ENCODE measurements around the gene HPS4. TPM values are rescaled to one million over a fixed set of nuclear protein-coding genes. Genes with fewer than 3 reads are reported as not detected.
"Not testable (repeated sequence)": the region's sequence is repeated elsewhere in the genome, so short reads cannot be mapped to it uniquely, and the experiment has no call there.

The HPS4 gene
- 10 to 100 TPM; 36.8 to 38.6 TPM for total RNA-seq

DNA sequence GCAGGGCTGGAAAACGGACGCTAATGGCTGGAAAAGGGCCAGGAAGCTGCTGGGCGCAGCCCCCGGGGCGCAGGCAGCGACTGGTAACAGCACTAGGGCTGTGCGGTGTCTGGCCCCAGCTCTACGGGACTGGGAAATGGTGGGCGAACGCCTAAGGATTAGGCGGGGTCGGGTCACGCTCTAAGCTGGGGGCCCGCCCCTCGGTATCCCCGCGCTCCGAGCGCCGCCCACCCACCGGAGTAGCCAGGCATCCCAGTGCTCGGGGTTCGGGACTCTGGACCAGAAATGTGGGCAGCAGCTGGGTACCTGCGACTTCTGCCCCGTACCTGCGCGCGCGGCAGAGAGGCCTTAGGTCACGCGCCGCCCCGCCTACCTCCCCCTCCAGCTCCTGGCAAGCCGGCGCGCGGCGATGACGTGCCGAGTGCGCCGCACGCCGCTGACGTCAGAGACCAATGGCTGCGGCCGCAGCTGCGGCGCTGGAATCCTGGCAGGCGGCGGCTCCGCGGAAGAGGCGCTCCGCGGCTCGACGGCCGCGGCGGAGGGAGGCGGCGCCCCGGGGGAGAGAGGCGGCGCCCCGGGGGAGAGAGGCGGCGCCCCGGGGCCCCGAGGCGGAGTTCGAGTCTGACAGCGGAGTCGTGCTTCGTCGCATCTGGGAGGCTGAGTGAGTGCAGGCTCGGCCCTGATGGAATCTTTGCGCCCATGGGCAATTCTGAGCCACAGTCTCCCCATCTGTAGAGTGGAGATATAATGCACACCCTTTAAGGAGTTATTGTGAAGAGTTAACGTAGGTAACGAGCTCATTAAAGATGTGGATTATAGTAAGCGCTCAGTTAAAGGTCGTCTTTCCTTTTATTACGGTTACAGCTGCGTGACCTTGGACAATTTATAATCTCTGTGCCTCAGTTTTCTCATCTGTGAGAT is at the start of gene HPS4, which contains the start of gene SRRD:
TSS of gene HPS4 (minus strand) at position 345 of the 921 bp plus-strand sequence. CDS start 2,021 bp downstream, outside the sequence.
TSS of gene SRRD (plus strand) at position 439 of the 921 bp plus-strand sequence. CDS start at position 453, 14 bp downstream.
- CTCF ChIA-PET: interaction anchor here (0.6 to 4.1 kb wide), 11 partner anchors 10 to 182 kb away, joined by 3 to 17 read pairs (median 3); partner anchors contain the start of genes ASPHD2 and MIAT
- POLR2A ChIA-PET: interaction anchor here (0.6 to 3.4 kb wide), 12 partner anchors 9 to 190 kb away, joined by 3 to 18 read pairs (median 4); no protein-coding TSS in a partner anchor

- POLR2A ChIA-PET: no interaction called here
- CTCF ChIA-PET: no interaction called here
Measured at GRCh38 chr22:26529345-26529744, 45.8 kb upstream of the HPS4 start.

DNA sequence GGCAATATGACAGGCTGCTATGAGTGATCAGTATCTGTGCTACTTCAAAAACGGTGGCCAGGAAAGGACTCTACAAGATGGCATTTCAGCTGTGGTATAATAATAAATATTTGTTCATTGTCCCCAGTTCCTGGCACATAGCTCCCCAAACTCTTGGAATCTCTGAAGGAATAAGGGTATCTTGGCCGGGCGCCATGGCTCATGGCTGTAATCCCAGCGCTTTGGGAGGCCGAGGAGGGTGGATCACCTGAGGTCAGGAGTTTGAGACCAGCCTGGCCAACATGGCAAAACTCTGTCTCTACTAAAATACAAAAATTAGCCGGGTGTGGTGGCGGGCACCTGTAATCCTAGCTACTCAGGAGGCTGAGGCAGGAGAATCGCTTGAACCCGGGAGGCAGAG is 44.9 kb upstream of the HPS4 start:
- CTCF ChIA-PET, POLR2A ChIA-PET: not testable (repeated sequence)

DNA sequence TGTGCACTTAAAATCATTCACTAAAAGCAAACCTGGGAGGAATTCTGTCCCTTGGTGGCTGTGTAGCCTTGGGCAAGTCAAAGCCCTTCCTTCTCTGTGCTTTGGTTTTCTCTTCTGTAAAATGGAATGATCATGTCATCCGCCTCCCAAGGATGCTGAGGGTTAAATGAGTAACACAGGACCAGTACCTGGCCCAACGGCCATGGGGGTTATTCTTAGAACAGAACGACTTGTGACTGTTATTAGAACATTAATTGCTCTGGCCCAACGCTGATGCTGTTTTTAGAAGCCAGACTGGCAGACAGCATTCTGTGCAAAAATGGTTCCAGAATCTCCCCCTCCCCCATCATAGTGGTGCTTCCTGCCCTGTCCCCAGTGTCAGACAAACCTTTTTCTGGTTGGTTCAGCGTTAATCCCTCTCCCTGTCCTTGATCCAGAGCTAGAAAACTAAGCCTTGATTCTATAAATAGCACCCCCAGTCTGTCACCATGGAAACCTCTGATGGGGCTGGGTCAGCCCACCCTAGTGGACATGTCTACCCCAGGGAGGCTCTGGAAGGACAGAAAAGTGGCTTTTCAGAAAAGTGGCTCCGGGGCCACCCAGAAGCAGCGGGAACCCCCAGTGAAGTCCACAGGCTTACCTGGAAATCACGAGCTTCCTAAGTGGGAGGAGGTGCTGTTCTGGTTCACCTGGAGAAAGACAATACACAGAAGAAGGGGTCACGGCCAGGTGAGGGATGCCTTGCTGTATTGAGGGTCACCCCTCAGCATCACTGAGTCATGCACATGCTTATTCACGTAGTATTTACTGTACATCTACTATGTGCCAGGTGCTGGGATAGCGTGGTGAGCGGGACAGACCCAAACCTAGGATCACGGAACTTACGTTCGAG is 44.2 kb upstream of the HPS4 start:
- ChIA-PET POLR2A (no interaction called here), CTCF (interaction anchor here (1.0 kb wide), 1 partner anchor 52 kb away, joined by 3 read pairs; no protein-coding TSS in a partner anchor)

DNA sequence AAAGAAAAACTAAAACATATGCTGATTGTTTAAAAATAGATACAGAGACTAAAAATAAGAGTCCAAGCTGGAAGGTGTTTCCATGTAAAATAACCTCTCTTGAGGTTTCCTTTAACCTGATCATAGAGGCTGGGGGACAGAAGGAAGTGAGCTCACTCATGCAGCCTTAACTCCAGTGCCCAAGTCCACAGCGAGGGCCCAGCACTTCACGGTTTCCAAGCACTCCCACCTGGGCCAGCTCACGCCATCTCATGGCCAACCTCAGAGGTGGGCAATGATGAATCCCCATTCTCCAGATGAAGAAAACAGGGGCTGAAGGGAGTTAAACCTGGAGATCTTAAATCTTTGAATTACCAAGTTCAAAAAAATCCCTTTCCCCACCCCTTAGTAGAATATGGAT is 43.6 kb upstream of the HPS4 start:
- ChIA-PET POLR2A (no interaction called here), CTCF (interaction anchor here (1.0 kb wide), 1 partner anchor 51 kb away, joined by 3 read pairs; no protein-coding TSS in a partner anchor)

DNA sequence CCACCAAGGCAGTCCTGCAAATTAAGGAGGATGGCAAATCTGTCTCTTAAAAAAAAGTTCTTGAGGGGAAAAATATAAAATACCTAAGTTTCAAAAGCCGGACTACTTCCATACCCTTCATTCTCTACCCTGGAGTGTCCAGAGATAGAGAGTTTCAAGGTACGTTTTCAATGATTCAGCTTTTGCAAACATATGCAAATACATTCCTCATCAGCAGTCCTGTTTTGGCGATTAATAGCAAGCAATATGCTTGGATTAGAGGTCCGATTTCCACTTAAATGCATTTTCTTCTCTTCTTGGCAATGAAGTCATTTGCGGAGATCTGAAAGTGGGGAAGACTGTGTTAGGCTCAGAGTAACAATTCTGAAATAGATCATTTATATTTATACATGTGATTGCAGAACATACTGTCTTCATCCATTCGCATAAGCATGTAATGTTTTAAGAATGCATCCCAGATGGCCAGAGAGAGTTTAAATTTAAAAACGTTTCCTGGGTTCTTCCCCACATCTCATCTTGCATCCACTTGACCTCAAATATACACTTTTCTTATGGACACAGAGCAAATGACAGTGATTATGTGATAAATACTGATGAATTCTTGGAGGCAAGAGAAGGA is 42.5 kb upstream of the HPS4 start:
- ChIA-PET CTCF (no interaction called here), POLR2A (no interaction called here)

DNA sequence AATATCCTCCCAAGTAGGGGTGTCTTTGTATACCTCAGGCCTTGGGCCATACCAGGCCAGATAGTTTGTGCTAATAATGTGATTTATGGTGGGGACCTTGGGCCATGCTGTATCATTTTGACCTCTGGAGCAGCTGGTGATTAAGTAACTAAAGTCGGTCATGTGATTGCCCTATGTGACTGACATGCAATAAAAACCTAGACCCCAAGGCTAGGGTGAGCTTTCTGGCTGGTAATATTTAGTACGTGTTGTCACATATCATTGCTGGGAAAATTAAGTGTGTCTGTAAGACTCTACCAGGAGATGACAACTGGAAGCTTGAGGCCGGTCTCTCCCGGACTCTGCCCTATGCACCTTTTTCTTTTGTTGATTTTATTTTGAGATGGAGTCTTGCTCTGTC is 41.3 kb upstream of the HPS4 start:
- POLR2A ChIA-PET: interaction anchor here (0.6 kb wide), 1 partner anchor 39 kb away, joined by 3 read pairs; no protein-coding TSS in a partner anchor
- CTCF ChIA-PET: no interaction called here

DNA sequence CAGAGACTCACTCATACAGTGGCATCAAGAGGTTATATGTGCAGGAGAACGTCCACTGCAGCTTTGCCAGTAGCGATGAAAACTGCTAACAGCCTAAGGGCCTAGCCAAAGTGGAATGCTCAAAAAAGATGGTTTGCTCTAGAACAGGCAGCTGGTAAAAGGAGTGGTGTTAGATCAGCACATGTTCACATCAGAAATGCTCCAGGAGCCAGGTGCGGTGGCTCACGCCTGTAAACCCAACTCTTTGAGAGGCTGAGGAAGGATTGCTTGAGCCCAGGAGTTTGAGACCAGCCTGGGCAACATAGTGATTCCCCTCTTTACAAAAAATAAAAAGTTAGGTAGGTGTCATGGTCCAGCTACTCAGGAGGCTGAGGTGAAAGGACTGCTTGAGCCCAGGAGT is 39.0 kb upstream of the HPS4 start:
- CTCF ChIA-PET: no interaction called here
- POLR2A ChIA-PET: no interaction called here

DNA sequence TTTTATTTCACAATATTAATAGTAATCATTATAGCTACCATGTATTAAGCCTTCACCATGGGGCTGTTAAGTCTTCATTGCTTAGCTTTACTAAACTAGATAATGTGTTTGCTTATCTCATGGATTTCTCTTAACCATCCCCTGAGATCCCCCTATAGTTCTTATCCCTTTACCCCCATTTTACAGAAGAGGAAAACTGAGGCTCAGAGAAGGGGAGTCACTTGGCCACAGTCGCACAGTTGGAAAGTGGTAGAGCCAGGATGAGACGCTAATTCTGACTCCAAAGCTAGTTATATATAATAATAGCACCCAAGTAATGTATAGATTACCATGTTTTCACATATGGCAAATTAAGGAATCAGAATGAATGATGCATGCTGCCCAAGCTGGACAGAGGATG is 38.4 kb upstream of the HPS4 start:
- ChIA-PET POLR2A (no interaction called here), CTCF (no interaction called here)

GRCh38 chr22:26517429-26517828 is 33.8 kb upstream of the HPS4 start:
- CTCF ChIA-PET: interaction anchor here (0.6 kb wide), 1 partner anchor 47 kb away, joined by 3 read pairs; no protein-coding TSS in a partner anchor
- POLR2A ChIA-PET: no interaction called here

- CTCF ChIA-PET: interaction anchor here (0.7 to 2.1 kb wide), 2 partner anchors 8 to 14 kb away, joined by 4 to 8 read pairs; no protein-coding TSS in a partner anchor
- POLR2A ChIA-PET: interaction anchor here (0.7 kb wide), 1 partner anchor 10 kb away, joined by 15 read pairs; no protein-coding TSS in a partner anchor
Measured at GRCh38 chr22:26516503-26516902, 32.9 kb upstream of the HPS4 start.

GRCh38 chr22:26515931-26516330 is 32.3 kb upstream of the HPS4 start:
- CTCF ChIA-PET: interaction anchor here (0.7 to 2.1 kb wide), 2 partner anchors 8 to 13 kb away, joined by 4 to 8 read pairs; no protein-coding TSS in a partner anchor
- POLR2A ChIA-PET: interaction anchor here (0.7 kb wide), 1 partner anchor 10 kb away, joined by 15 read pairs; no protein-coding TSS in a partner anchor

DNA sequence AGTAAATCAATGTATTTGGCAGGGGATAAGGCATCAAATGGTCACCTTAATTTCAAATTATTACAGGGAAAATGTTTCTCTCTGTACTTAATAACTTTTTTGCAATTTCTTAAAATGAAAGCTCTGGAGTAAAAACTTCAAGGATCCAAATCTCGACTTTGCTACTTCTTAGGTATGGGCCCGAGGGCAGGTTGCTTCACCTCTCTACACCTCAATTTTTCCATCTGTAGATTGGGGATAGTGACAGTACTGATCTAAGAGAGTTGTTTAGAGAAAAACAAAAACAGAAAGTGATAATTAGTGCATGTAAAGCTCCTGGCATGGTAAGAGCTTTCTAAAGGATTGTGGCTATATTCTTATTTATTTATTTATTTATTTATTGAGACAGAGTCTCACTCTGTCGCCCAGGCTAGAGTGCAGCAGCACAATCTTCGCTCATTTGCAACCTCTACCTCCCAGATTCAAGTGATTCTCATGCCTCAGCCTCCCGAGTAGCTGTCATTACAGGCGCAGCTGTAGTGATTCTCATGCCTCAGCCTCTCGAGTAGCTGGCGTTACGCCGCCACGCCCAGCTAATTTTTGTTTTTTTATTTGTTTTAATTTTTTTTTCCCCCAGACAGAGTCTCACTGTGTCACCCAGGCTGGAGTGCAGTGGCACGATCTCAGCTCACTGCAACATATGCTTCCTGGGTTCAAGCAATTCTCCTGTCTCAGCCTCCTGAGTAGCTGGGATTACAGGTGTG is 31.0 kb upstream of the HPS4 start:
- ChIA-PET POLR2A (no interaction called here), CTCF (interaction anchor here (2.1 kb wide), 1 partner anchor 12 kb away, joined by 8 read pairs; no protein-coding TSS in a partner anchor)

- POLR2A ChIA-PET: no interaction called here
- CTCF ChIA-PET: no interaction called here
Measured at GRCh38 chr22:26513838-26514237, 30.3 kb upstream of the HPS4 start.

DNA sequence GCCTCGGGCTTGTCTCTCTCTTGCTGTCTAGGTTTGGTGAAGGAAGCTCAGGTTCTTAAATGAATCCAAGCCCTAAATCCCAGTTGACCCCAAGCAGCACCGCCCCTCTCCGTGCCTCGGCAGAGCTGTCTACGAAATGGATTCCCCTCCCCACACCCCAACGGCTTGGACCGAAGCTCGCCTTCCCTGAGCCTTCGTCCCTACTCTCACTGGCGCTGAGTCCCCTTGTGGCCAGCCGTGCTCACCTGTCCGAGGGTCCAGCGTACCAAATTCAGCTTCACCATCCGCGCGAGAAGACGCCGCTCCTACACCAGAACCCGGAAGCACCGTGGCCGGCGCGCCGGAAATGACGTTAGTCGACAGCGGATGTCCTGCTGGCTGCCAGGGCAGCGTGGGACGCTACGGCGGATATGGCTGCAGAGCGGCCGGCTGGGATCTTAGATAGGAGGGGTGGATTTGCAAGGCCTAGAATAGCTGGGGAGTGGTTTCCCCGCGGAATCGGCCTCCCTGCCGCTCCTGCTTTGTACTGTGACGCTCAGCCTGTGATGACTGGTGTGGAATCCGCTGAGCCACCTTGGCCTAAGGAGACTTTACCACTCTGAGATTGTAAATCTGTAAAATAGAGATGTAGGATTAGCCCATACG is 28.7 kb upstream of the HPS4 start, which contains the start of gene TFIP11:
TSS of gene TFIP11 (minus strand) at position 325 of the 645 bp plus-strand sequence. CDS start 2,201 bp downstream, outside the sequence.
- ChIA-PET CTCF (interaction anchor here (1.2 to 1.5 kb wide), 2 partner anchors 9 to 162 kb away, joined by 3 to 4 read pairs; no protein-coding TSS in a partner anchor), POLR2A (interaction anchor here (0.6 to 1.2 kb wide), 4 partner anchors 10 to 162 kb away, joined by 3 to 4 read pairs (median 4); no protein-coding TSS in a partner anchor)

DNA sequence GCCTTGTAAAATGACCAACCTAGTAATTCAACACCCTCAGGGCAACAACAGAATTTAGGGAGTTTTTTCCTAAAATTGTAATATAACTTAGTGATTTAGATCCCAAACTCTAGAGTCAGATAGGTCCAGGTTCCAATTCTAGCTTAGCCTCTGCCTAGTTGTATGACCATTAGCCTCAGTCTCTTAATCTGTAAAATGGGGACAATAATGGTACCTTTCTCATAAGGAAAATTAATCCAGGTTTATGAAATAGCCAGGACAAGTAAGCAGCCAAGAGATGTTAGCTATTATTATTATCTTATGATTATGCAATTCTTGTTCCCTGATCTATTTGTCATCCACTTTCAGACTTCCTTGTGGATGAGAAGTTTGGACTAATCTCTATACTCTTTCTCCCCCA is 24.6 kb upstream of the HPS4 start:
- POLR2A ChIA-PET: interaction anchor here (0.7 kb wide), 1 partner anchor 44 kb away, joined by 5 read pairs; no protein-coding TSS in a partner anchor
- CTCF ChIA-PET: interaction anchor here (0.6 to 1.0 kb wide), 2 partner anchors 8 to 25 kb away, joined by 4 read pairs; partner anchors contain the start of genes HPS4 and SRRD

- ChIA-PET CTCF (interaction anchor here (1.0 to 3.6 kb wide), 6 partner anchors 9 to 161 kb away, joined by 3 to 17 read pairs (median 5); partner anchors contain the start of genes HPS4, SRRD and TFIP11), POLR2A (no interaction called here)
Measured at GRCh38 chr22:26503758-26504157, 20.2 kb upstream of the HPS4 start.
